Osteocyte (in vitro differentiated cells): ENCODE data around the gene GRM4. TPM values are rescaled to one million over a fixed set of nuclear protein-coding genes. Genes with fewer than 3 reads are reported as not detected.

Source experiments
- DNase-seq: peaks from one replicate; pipeline ENCODE4 v3.0.0; 2021; ENCODE audit warnings: mixed read lengths; ENCODE audit not compliant: unreplicated experiment; ENCODE audit errors: extremely low spot score
- H3K27ac Mint-ChIP-seq: one replicate; pipeline ENCODE4 v1.8.0; 2021; ENCODE audit warnings: mild to moderate bottlenecking, mixed read lengths; ENCODE audit not compliant: unreplicated experiment
- H3K27me3 Mint-ChIP-seq: one replicate; pipeline ENCODE4 v1.8.0; 2021; ENCODE audit warnings: mixed read lengths; ENCODE audit not compliant: unreplicated experiment
- H3K36me3 Mint-ChIP-seq: one replicate; pipeline ENCODE4 v1.8.0; 2021; ENCODE audit warnings: mixed read lengths; ENCODE audit not compliant: unreplicated experiment
- H3K4me1 Mint-ChIP-seq: one replicate; pipeline ENCODE4 v1.8.0; 2021; ENCODE audit warnings: mixed read lengths; ENCODE audit not compliant: unreplicated experiment
- H3K4me3 Mint-ChIP-seq: one replicate; pipeline ENCODE4 v1.8.0; 2021; ENCODE audit warnings: mild to moderate bottlenecking, moderate library complexity, mixed read lengths; ENCODE audit not compliant: unreplicated experiment
- H3K9me3 Mint-ChIP-seq: one replicate; pipeline ENCODE4 v1.8.0; 2021; ENCODE audit warnings: mixed read lengths; ENCODE audit not compliant: unreplicated experiment
- total RNA-seq: library from RNA; stranded (reverse); gene quantifications from 2 replicates; pipeline ENCODE4 v1.2.1, GENCODE V29; 2021
- TF ChIP-seq, protein P1 (sequence below): fragments of 200-600 bp; sonication (generic); IDR thresholded peaks from 2 replicates; pipeline ENCODE4 v1.5.0; 2021; ENCODE audit warnings: antibody characterized with exemption, mild to moderate bottlenecking, moderate library complexity

GRM4 gene
- total RNA-seq, 1 donor from 2014 or later = 0.40 TPM

DNA sequence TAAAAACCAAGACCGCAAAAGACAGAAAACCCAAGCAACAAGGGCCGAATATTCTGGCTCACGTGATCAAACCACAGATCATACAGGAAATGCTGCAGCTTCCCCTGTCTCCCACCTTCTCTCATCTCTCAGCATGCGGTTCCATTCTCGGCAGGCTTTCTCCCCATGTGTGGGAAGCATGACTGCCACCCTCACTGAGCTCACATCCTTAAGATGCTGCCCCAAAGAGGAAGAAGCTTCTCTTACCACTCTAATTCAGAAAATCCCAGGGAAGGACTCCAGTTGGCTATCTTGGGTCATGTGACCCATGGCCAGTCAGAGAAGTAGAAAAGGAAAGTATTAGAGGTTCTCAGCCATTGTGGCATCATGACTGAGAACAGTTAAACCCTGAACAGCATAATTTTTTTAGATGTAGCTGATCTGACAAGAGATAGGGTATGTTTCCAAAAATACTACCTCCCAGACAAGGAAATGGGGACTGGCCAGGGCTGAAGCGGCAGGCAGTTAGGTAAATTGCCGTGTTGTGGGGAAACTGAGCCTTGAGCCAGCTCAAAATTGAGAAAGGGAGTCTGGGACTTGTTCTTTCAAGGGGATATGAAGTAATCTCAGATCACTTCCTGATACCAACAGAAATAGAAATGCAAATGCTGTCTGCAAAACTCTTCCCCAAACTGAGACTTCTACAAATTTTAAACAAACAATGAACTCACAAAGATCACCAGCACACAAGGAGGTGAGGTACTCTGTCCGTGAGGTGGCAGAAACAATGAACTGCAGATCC lies 37.1 kb upstream of the GRM4 start:
- Mint-ChIP-seq H3K9me3 (peaks cover 4% of the 10 kb centered on the region), H3K4me3 (no peak overlapping the region), H3K27ac (no peak overlapping the region), H3K36me3 (no peaks in the 10 kb centered on the region), H3K27me3 (peaks cover 7% of the 10 kb centered on the region), H3K4me1 (no peaks in the 10 kb centered on the region)
- no peak for DNase-seq
- TF ChIP-seq, protein P1, sequence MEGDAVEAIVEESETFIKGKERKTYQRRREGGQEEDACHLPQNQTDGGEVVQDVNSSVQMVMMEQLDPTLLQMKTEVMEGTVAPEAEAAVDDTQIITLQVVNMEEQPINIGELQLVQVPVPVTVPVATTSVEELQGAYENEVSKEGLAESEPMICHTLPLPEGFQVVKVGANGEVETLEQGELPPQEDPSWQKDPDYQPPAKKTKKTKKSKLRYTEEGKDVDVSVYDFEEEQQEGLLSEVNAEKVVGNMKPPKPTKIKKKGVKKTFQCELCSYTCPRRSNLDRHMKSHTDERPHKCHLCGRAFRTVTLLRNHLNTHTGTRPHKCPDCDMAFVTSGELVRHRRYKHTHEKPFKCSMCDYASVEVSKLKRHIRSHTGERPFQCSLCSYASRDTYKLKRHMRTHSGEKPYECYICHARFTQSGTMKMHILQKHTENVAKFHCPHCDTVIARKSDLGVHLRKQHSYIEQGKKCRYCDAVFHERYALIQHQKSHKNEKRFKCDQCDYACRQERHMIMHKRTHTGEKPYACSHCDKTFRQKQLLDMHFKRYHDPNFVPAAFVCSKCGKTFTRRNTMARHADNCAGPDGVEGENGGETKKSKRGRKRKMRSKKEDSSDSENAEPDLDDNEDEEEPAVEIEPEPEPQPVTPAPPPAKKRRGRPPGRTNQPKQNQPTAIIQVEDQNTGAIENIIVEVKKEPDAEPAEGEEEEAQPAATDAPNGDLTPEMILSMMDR = no peak

DNA sequence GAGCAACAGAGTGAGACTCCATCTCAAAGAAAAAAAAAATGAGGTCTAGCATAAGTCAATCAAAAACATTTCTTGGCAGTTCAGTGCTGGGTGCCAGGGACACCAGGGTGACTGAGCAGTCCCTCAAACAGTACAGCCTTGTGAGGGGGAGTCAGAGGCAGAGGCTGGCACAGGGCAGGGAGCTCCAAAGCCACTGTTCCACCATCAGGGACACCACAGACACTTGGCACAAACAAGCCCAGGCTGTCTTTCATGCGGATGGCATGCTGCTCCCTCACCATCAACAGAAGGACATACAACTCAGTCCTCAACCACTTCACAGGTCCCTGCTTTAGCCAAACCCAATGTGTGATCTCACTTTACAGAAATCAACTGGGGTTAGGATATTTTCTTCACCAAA lies 36.0 kb upstream of the GRM4 start:
- H3K4me3 Mint-ChIP-seq = no peak overlapping the region
- peaks cover 4% of the 10 kb centered on the region for H3K9me3 Mint-ChIP-seq
- H3K27me3 Mint-ChIP-seq = peaks cover 5% of the 10 kb centered on the region
- H3K27ac Mint-ChIP-seq = no peak overlapping the region
- no peaks in the 10 kb centered on the region for H3K36me3 Mint-ChIP-seq
- TF ChIP-seq, protein P1 = no peak
- no peaks in the 10 kb centered on the region for H3K4me1 Mint-ChIP-seq
- DNase-seq = no peak

DNA sequence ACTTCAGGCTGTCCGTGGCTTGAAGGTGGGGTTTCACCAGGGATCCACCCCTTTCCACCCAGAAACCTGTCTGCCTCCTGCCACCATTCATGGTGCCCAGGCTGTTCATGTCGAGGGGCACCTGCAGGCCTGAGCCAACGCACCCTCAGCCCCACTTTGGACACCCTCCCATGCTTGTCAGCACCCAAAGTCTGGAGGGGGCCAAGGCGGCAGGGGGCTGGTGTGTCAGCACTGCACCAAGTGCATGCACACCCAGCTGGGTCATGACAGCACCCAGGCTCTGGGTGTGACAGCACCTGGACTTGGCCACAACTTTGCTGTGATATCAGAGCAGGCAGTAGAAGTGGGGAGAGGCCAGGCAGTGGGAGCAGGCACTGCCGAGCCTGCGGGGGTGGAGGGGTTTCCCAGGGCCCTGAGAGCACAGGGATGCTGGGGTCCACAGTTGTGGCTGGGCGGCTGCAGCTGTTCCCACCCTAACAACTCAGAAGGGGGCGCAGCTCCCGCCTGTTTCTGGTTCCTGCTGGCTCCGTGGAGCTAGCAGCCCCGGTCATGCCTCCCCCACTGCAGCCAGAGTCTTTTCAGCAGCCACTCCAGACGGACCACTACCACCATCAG lies 33.3 kb upstream of the GRM4 start:
- no peaks in the 10 kb centered on the region for H3K4me1 Mint-ChIP-seq

DNA sequence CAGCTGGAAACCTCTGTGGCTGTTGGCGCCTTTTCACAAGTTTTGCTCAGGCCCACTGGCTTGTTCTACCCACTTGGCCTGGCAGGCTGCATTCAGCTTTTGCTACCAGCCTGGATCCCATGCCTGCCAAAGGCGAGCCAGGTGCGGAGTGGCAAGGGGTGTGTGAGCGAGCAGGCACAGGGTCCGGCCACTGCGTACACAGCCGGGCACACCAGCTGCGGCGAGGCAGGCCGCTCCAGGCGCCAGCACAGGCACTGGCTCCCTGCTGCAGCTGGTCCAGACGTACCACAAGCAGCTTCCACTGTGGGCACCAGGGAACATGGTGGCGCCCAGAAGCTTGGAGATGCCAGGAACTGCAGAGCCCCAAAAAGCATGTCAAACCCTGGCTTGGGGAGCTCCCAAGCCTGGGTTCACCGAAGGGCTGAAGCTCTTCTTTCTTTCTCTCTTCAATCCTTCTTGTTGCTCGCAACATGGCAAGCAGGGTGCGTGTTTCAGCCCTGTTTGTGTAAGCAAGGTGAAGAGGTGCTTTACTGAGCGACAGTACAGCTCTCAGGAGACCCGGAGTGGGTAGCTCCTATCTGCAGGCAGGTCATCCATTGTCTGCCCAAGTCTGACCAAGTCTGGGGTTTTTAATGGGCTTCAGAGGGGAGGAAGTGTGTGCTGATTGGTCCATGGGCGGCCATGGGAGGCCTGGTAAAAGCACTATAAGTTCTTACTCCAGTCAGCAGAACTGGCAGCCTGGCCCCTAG lies 32.6 kb upstream of the GRM4 start:
- TF ChIP-seq, protein P1 = no peak
- no peak overlapping the region for H3K27ac Mint-ChIP-seq
- H3K36me3 Mint-ChIP-seq = no peaks in the 10 kb centered on the region
- H3K4me1 Mint-ChIP-seq = no peaks in the 10 kb centered on the region
- no peak for DNase-seq
- H3K27me3 Mint-ChIP-seq = peaks cover 8% of the 10 kb centered on the region
- H3K4me3 Mint-ChIP-seq = no peak overlapping the region
- peaks cover 1% of the 10 kb centered on the region for H3K9me3 Mint-ChIP-seq

More for the DNA sequence above, 33.3 kb upstream of the GRM4 start:
- Mint-ChIP-seq H3K4me3 (no peak overlapping the region), H3K27ac (no peak overlapping the region), H3K36me3 (no peaks in the 10 kb centered on the region), H3K27me3 (peaks cover 5% of the 10 kb centered on the region), H3K9me3 (peaks cover 4% of the 10 kb centered on the region)
- TF ChIP-seq, protein P1 = no peak
- DNase-seq = no peak

DNA sequence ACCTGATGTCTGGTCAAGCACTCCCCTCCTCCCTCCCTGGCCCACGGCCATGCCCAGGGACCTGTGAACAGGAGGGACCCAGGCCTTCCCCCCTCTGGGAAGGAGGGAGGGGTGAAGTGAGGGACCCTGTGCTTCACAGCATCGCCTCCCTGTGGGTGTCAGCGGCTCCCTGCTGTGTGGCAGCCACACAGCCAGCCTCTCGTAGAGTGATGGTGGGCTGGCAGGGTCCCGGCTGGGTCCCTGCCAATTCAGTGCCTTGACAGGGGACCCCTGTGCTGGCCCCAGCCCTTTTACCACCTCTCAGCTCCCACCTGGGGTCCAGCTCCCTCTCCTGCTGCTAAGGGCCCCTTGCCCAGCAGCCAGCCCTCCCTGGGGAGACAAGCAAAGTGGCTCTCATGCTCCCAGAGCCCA lies 31.3 kb upstream of the GRM4 start:
- no peaks in the 10 kb centered on the region for H3K4me1 Mint-ChIP-seq
- DNase-seq = no peak
- TF ChIP-seq, protein P1 = no peak
- H3K27me3 Mint-ChIP-seq = peaks cover 8% of the 10 kb centered on the region
- no peak overlapping the region for H3K4me3 Mint-ChIP-seq
- no peaks in the 10 kb centered on the region for H3K9me3 Mint-ChIP-seq
- no peaks in the 10 kb centered on the region for H3K36me3 Mint-ChIP-seq
- H3K27ac Mint-ChIP-seq = no peak overlapping the region
